Measurements from ENCODE around the gene CFAP74.

CFAP74 gene

DNA sequence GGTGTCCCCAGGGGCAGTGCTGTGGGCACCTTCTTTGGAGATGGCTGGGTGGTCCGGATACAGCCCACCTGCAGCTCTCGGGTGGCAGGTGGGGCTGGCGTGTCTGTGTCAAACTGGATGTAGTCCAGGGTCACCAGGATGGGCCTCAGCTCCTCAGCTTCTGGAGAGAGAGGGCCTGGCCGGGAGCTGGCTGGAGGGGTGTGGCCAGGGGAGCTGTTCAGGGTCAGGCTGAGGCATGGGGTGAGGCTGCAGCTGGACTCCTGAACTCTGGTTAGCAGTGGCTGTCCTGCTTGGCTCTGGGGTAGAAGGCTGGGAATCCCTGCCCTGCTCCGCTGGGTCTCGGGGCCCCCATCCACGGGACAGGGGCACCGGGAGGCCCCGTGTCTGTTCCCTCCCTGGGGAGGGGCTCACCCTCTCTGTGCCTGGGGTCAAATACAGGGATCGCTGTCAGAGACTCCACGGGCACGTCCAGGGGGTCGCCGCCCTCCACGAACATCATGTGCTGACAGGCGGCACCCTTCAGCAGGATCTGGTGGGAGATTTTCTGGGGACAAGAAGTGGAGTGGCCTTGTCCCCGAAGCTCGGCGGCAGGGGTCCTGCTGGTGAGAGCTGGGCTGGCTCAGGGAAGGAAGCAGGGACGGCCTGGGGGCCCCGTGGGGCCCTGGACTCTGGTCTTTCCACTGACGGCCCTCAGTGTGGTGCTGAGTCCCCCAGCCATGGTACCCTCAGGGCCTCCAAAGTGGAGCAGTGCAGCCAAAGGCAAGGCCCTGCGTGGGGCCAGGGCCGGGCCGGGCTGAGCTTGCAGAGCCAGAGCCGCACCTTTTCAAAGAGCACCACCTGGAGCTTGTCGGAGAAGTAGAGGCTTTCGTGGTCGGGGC lies 80.4 kb downstream of the CFAP74 start:
- Histone ChIP-seq H3K27me3 (ENCODE audit: insufficient read depth, low read length, poor library complexity, severe bottlenecking) (no peaks in the 10 kb centered on the region), H3F3A (ENCODE audit: low read depth) (no peaks in the 10 kb centered on the region), H3K9me3 (ENCODE audit: insufficient read depth, low read depth, low read length) (no peaks in the 10 kb centered on the region), H2AFZ (ENCODE audit: low read length) (no peak overlapping the region), H3K9ac (ENCODE audit: low read depth, low read length, poor library complexity, severe bottlenecking) (no peak overlapping the region), H3K4me3 (ENCODE audit: low read length, poor library complexity, severe bottlenecking) (no peak overlapping the region), H3K79me2 (ENCODE audit: insufficient read depth, low read length) (no peaks in the 10 kb centered on the region), H4K20me1 (ENCODE audit: insufficient read depth, low read length, poor library complexity, severe bottlenecking) (no peaks in the 10 kb centered on the region), H3K4me1 (ENCODE audit: insufficient read depth, low read length, poor library complexity, severe bottlenecking) (no peaks in the 10 kb centered on the region), H3K4me2 (ENCODE audit: low read depth, low read length, poor library complexity, severe bottlenecking) (no peak overlapping the region), H3K36me3 (ENCODE audit: insufficient read depth, low read length) (no peaks in the 10 kb centered on the region), H3K9me2 (replicated peaks; ENCODE audit: low read depth, low read length) (no peaks in the 10 kb centered on the region)
- TF ChIP-seq EZH2phosphoT487 (IDR thresholded peaks at IDR 0.05; ENCODE audit: borderline replicate concordance), result no peak

GRCh38 chr1:1922702-1922955 lies 81.0 kb downstream of the CFAP74 start:
- no peak overlapping the region for H3K4me3 ChIP-seq (ENCODE audit: low read length, poor library complexity, severe bottlenecking)
- H3K9ac ChIP-seq (ENCODE audit: low read depth, low read length, poor library complexity, severe bottlenecking), result no peak overlapping the region
- H2AFZ ChIP-seq (ENCODE audit: low read length), result no peak overlapping the region
- H4K20me1 ChIP-seq (ENCODE audit: insufficient read depth, low read length, poor library complexity, severe bottlenecking), result no peaks in the 10 kb centered on the region
- no peaks in the 10 kb centered on the region for H3F3A ChIP-seq (ENCODE audit: low read depth)
- no peaks in the 10 kb centered on the region for H3K4me1 ChIP-seq (ENCODE audit: insufficient read depth, low read length, poor library complexity, severe bottlenecking)
- H3K9me3 ChIP-seq (ENCODE audit: insufficient read depth, low read depth, low read length), result no peaks in the 10 kb centered on the region
- no peak overlapping the region for H3K4me2 ChIP-seq (ENCODE audit: low read depth, low read length, poor library complexity, severe bottlenecking)
- H3K27me3 ChIP-seq (ENCODE audit: insufficient read depth, low read length, poor library complexity, severe bottlenecking), result no peaks in the 10 kb centered on the region
- no peaks in the 10 kb centered on the region for H3K79me2 ChIP-seq (ENCODE audit: insufficient read depth, low read length)
- no peaks in the 10 kb centered on the region for H3K36me3 ChIP-seq (ENCODE audit: insufficient read depth, low read length)
- TF ChIP-seq, protein P1, sequence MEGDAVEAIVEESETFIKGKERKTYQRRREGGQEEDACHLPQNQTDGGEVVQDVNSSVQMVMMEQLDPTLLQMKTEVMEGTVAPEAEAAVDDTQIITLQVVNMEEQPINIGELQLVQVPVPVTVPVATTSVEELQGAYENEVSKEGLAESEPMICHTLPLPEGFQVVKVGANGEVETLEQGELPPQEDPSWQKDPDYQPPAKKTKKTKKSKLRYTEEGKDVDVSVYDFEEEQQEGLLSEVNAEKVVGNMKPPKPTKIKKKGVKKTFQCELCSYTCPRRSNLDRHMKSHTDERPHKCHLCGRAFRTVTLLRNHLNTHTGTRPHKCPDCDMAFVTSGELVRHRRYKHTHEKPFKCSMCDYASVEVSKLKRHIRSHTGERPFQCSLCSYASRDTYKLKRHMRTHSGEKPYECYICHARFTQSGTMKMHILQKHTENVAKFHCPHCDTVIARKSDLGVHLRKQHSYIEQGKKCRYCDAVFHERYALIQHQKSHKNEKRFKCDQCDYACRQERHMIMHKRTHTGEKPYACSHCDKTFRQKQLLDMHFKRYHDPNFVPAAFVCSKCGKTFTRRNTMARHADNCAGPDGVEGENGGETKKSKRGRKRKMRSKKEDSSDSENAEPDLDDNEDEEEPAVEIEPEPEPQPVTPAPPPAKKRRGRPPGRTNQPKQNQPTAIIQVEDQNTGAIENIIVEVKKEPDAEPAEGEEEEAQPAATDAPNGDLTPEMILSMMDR (conservative IDR thresholded peaks at IDR 0.05; ENCODE audit: low read length), result no peak
- no peak for TF ChIP-seq EZH2phosphoT487 (IDR thresholded peaks at IDR 0.05; ENCODE audit: borderline replicate concordance)
- no peaks in the 10 kb centered on the region for H3K9me2 ChIP-seq (replicated peaks; ENCODE audit: low read depth, low read length)

DNA sequence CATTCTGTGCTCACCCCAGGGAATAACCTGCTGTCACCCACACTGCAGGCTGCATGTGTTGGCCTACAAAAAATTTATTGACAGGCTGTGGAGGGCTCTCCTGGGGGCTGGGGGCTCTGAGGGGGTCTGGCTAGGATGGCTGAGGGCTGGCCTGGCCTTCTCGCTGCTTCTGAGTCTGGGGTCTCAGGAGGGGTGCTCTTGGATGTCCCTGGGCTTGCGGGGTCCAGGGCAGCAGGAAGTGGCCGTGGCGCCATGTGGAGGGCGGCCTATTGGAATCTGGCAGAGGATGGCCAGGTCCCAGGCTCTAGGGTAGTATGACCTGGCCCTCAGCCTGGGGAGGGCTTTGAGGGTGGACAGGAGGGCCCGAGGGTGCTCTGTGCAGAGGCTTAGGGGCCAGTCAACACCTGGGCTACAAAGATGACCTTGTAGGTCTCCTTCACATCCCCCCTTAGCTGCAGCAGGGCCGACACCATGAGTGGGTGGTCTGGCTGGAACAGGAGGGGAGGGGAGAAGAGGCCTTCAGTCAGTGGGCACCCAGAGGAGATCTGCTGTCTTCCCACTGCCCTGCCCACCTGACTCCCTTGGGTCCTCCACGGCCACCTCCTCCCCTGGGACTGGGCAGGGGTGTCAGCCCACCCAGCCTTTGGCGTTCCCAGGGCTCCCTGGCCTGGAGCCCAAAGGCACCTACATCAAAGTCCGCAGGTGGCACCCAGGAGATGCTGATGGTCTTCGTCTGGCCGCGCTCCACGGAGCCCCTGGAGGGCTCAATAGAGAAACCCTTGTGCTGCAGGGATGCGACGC lies 81.5 kb downstream of the CFAP74 start:
- H3F3A ChIP-seq (ENCODE audit: low read depth), result no peaks in the 10 kb centered on the region
- no peaks in the 10 kb centered on the region for H3K27me3 ChIP-seq (ENCODE audit: insufficient read depth, low read length, poor library complexity, severe bottlenecking)
- H3K9me3 ChIP-seq (ENCODE audit: insufficient read depth, low read depth, low read length), result no peaks in the 10 kb centered on the region
- no peaks in the 10 kb centered on the region for H3K36me3 ChIP-seq (ENCODE audit: insufficient read depth, low read length)
- TF ChIP-seq, protein P1 (conservative IDR thresholded peaks at IDR 0.05; ENCODE audit: low read length), result no peak
- TF ChIP-seq EZH2phosphoT487 (IDR thresholded peaks at IDR 0.05; ENCODE audit: borderline replicate concordance), result no peak
- no peak overlapping the region for H3K4me3 ChIP-seq (ENCODE audit: low read length, poor library complexity, severe bottlenecking)
- no peak overlapping the region for H3K4me2 ChIP-seq (ENCODE audit: low read depth, low read length, poor library complexity, severe bottlenecking)
- no peak overlapping the region for H2AFZ ChIP-seq (ENCODE audit: low read length)
- H3K9me2 ChIP-seq (replicated peaks; ENCODE audit: low read depth, low read length), result no peaks in the 10 kb centered on the region
- H4K20me1 ChIP-seq (ENCODE audit: insufficient read depth, low read length, poor library complexity, severe bottlenecking), result no peaks in the 10 kb centered on the region
- no peaks in the 10 kb centered on the region for H3K4me1 ChIP-seq (ENCODE audit: insufficient read depth, low read length, poor library complexity, severe bottlenecking)
- H3K9ac ChIP-seq (ENCODE audit: low read depth, low read length, poor library complexity, severe bottlenecking), result no peak overlapping the region
- H3K79me2 ChIP-seq (ENCODE audit: insufficient read depth, low read length), result no peaks in the 10 kb centered on the region
